H1 (cell line): Measurements from ENCODE around the gene NXPH1. TPM values are rescaled to one million over a fixed set of nuclear protein-coding genes. Genes with fewer than 3 reads are reported as not detected.

Experiments
- CTCF ChIA-PET: fragments of 300-600 bp; sonication (Branson Sonifier 250); formaldehyde crosslinking; loops from one replicate; lab custom pipeline; 2021; ENCODE audit not compliant: partially characterized antibody; lab: Charles Lee
- POLR2A ChIA-PET: fragments of 300-600 bp; sonication (Branson Sonifier 250); formaldehyde crosslinking; loops from one replicate; lab custom pipeline; 2021; ENCODE audit warnings: inconsistent platforms; ENCODE audit not compliant: partially characterized antibody; lab: Charles Lee
- DNase-seq, 2 experiments: peaks; one replicate each; pipeline versions ENCODE4 v3.0.0 to v3.0.0-alpha.2; 2010 to 2022; ENCODE audit warnings: low spot score in 2 of 2, low read depth in 1 of 2, mixed read lengths in 1 of 2
- FAIRE-seq: peaks from 2 replicates; lab custom pipeline; 2011; peaks lifted over from hg19 to GRCh38; lab: Jason Lieb, UNC
- H2AFZ ChIP-seq: 2 replicates; pipeline ENCODE4 v1.8.1; 2012; ENCODE audit warnings: low read length, inconsistent platforms
- H2AK5ac ChIP-seq: 2 replicates; pipeline ENCODE4 v1.6.1; 2013; ENCODE audit warnings: low read depth, low read length
- H2BK120ac ChIP-seq: replicated peaks from 2 replicates; pipeline ENCODE3; 2013; ENCODE audit warnings: low read depth, low read length, inconsistent platforms
- H2BK12ac ChIP-seq: 2 replicates; pipeline ENCODE4 v1.6.1; 2013; ENCODE audit warnings: low read depth, low read length
- H2BK15ac ChIP-seq: 2 replicates; pipeline ENCODE4 v1.6.1; 2013; ENCODE audit warnings: low read length
- H2BK20ac ChIP-seq: 2 replicates; pipeline ENCODE4 v1.6.1; 2013; ENCODE audit warnings: low read length
- H2BK5ac ChIP-seq: 2 replicates; pipeline ENCODE4 v1.6.1; 2013; ENCODE audit warnings: low read depth, low read length
- H3K14ac ChIP-seq: 2 replicates; pipeline ENCODE4 v1.6.1; 2013; ENCODE audit warnings: inconsistent platforms; ENCODE audit not compliant: insufficient read length
- H3K18ac ChIP-seq: 2 replicates; pipeline ENCODE4 v1.6.1; 2013; ENCODE audit warnings: low read length; ENCODE audit errors: extremely low read depth
- H3K23ac ChIP-seq: 2 replicates; pipeline ENCODE4 v1.6.1; 2013; ENCODE audit warnings: inconsistent platforms; ENCODE audit not compliant: insufficient read length
- H3K23me2 ChIP-seq: 2 replicates; pipeline ENCODE4 v1.6.1; 2013; ENCODE audit warnings: low read depth, low read length
- H3K27ac ChIP-seq: 2 replicates; pipeline ENCODE4 v1.6.1; 2011; ENCODE audit warnings: low read depth, low read length, inconsistent platforms
- H3K27me3 ChIP-seq, 4 experiments: replicated peaks in 1 of 4; 1 replicate in 1 of 4; 2 replicates in 3 of 4; pipeline versions ENCODE4 v1.6.1 to v1.8.1; 2011 to 2013; ENCODE audit warnings: low read length in 3 of 4, mild to moderate bottlenecking in 3 of 4, inconsistent platforms in 2 of 4, mixed read lengths in 2 of 4, moderate library complexity in 1 of 4; ENCODE audit not compliant: control insufficient read depth in 3 of 4, insufficient read depth in 3 of 4; ENCODE audit errors: extremely low read depth in 1 of 4
- H3K36me3 ChIP-seq, 4 experiments: 2 replicates each; pipeline versions ENCODE4 v1.6.1 to v1.8.1; 2011 to 2013; ENCODE audit warnings: mild to moderate bottlenecking in 4 of 4, low read length in 3 of 4, moderate library complexity in 2 of 4, control low read depth in 1 of 4, inconsistent platforms in 1 of 4; ENCODE audit not compliant: insufficient read depth in 4 of 4, control insufficient read depth in 2 of 4
- H3K4ac ChIP-seq: replicated peaks from 2 replicates; pipeline ENCODE3; 2013; ENCODE audit warnings: low read length, low read depth, mixed read lengths, inconsistent platforms; ENCODE audit not compliant: insufficient read length
- H3K4me1 ChIP-seq, 4 experiments: replicated peaks in 1 of 4; 1 replicate in 1 of 4; 2 replicates in 3 of 4; pipeline versions ENCODE4 v1.6.1 to v1.8.1; 2011 to 2013; ENCODE audit warnings: low read length in 3 of 4, inconsistent platforms in 2 of 4, mixed read lengths in 1 of 4; ENCODE audit not compliant: insufficient read depth in 4 of 4, control insufficient read depth in 3 of 4
- H3K4me2 ChIP-seq, 2 experiments: 2 replicates each; pipeline versions ENCODE4 v1.6.1 to v1.8.1; 2011 to 2013; ENCODE audit warnings: low read depth in 2 of 2, low read length in 2 of 2, control low read depth in 1 of 2, inconsistent platforms in 1 of 2, mild to moderate bottlenecking in 1 of 2; ENCODE audit not compliant: insufficient read depth in 1 of 2
- H3K4me3 ChIP-seq, 4 experiments: fragments of 200-600, 300-600 bp in 1 of 4; sonication (generic), shearing (Covaris generic), sonication (Bioruptor Twin) in 1 of 4; 2 replicates each; pipeline versions ENCODE4 v1.5.1 to v1.8.1; 2011 to 2016; ENCODE audit warnings: low read length in 4 of 4, low read depth in 3 of 4, control low read depth in 2 of 4, inconsistent platforms in 2 of 4, mild to moderate bottlenecking in 2 of 4, mixed read lengths in 1 of 4, moderate library complexity in 1 of 4; ENCODE audit not compliant: insufficient read depth in 2 of 4; ENCODE audit errors: extremely low read depth in 1 of 4
- H3K56ac ChIP-seq: replicated peaks from 2 replicates; pipeline ENCODE3; 2013; ENCODE audit warnings: low read depth, mild to moderate bottlenecking, mixed read lengths, low read length, inconsistent platforms; ENCODE audit not compliant: insufficient read length
- H3K79me1 ChIP-seq: 2 replicates; pipeline ENCODE4 v1.6.1; 2013; ENCODE audit warnings: low read depth, low read length, control low read depth
- H3K79me2 ChIP-seq, 2 experiments: 2 replicates each; pipeline versions ENCODE4 v1.6.1 to v1.8.1; 2012 to 2013; ENCODE audit warnings: low read length in 2 of 2, mild to moderate bottlenecking in 2 of 2, inconsistent platforms in 1 of 2; ENCODE audit not compliant: insufficient read depth in 2 of 2, control insufficient read depth in 1 of 2
- H3K9ac ChIP-seq, 4 experiments: replicated peaks in 1 of 4; 1 replicate in 1 of 4; 2 replicates in 3 of 4; pipeline versions ENCODE4 v1.6.1 to v1.8.1; 2011 to 2013; ENCODE audit warnings: low read depth in 3 of 4, low read length in 3 of 4, control low read depth in 2 of 4, mild to moderate bottlenecking in 2 of 4, moderate library complexity in 2 of 4, inconsistent platforms in 1 of 4; ENCODE audit errors: extremely low read depth in 1 of 4
- H3K9me3 ChIP-seq, 2 experiments: 2 replicates each; pipeline versions ENCODE4 v1.6.1 to v1.8.1; 2012 to 2013; ENCODE audit warnings: mild to moderate bottlenecking in 2 of 2, moderate library complexity in 2 of 2, control low read depth in 1 of 2, inconsistent platforms in 1 of 2, low read depth in 1 of 2, low read length in 1 of 2, mixed read lengths in 1 of 2; ENCODE audit not compliant: insufficient read depth in 2 of 2
- H4K20me1 ChIP-seq, 2 experiments: replicated peaks in 1 of 2; 2 replicates each; pipeline versions ENCODE3 to v1.8.1; 2011 to 2013; ENCODE audit warnings: inconsistent platforms in 2 of 2, low read length in 2 of 2, mild to moderate bottlenecking in 1 of 2; ENCODE audit not compliant: insufficient read depth in 2 of 2, control insufficient read depth in 1 of 2
- H4K5ac ChIP-seq: 2 replicates; pipeline ENCODE4 v1.6.1; 2013; ENCODE audit warnings: low read length, low read depth, mixed read lengths, inconsistent platforms; ENCODE audit not compliant: insufficient read length
- H4K8ac ChIP-seq: 2 replicates; pipeline ENCODE4 v1.8.0; 2013; ENCODE audit warnings: mild to moderate bottlenecking, moderate library complexity, low read length, inconsistent platforms; ENCODE audit not compliant: insufficient read depth; ENCODE audit errors: extremely low read depth
- H4K91ac ChIP-seq: replicated peaks from 2 replicates; pipeline ENCODE3; 2013; ENCODE audit warnings: low read length, mixed read lengths, inconsistent platforms; ENCODE audit not compliant: insufficient read length
- EZH2 ChIP-seq: fragments of 200-600 bp; sonication (generic); IDR thresholded peaks from 2 replicates; pipeline ENCODE4 v1.7.1; 2012; ENCODE audit warnings: low read depth, mild to moderate bottlenecking, moderate library complexity, low read length, inconsistent platforms; ENCODE audit not compliant: severe bottlenecking
- JUND ChIP-seq: IDR thresholded peaks from 2 replicates; pipeline ENCODE4 v1.6.1; 2011; ENCODE audit warnings: mild to moderate bottlenecking, improper control_type of control experiment, low read length
- MAFK ChIP-seq: IDR thresholded peaks from 2 replicates; pipeline ENCODE4 v1.6.1; 2012; ENCODE audit warnings: low read depth, mild to moderate bottlenecking, improper control_type of control experiment, low read length
- RAD21 ChIP-seq, 2 experiments: IDR thresholded peaks in 1 of 2; conservative IDR thresholded peaks in 1 of 2; 2 replicates each; pipeline ENCODE4 v1.6.1; 2011; ENCODE audit warnings: low read depth in 2 of 2, low read length in 2 of 2, improper control_type of control experiment in 1 of 2, inconsistent platforms in 1 of 2, mild to moderate bottlenecking in 1 of 2, moderate library complexity in 1 of 2
- RNF2 ChIP-seq: fragments of 200-900, 300-1000 bp; sonication (generic); IDR thresholded peaks from 2 replicates; pipeline ENCODE4 v1.7.1; 2016; ENCODE audit warnings: borderline replicate concordance, low read depth, mild to moderate bottlenecking, antibody characterized with exemption, low read length; ENCODE audit not compliant: poor library complexity, severe bottlenecking; ENCODE audit errors: missing control alignments
- RXRA ChIP-seq: IDR thresholded peaks from 2 replicates; pipeline ENCODE4 v1.6.1; 2011; ENCODE audit warnings: low read depth, mild to moderate bottlenecking, low read length, moderate library complexity; ENCODE audit not compliant: insufficient read depth
- TBP ChIP-seq: IDR thresholded peaks from 2 replicates; pipeline ENCODE4 v1.6.1; 2011; ENCODE audit warnings: low read depth, low read length, improper control_type of control experiment
- USF2 ChIP-seq: IDR thresholded peaks from 2 replicates; pipeline ENCODE4 v1.6.1; 2011; ENCODE audit warnings: low read length, improper control_type of control experiment
- polyA plus RNA-seq, 7 experiments: library from polyadenylated mRNA; depleted of rRNA in 3 of 7; stranded (reverse) in 5 of 7; unstranded in 2 of 7; fragments of >200 nt in 5 of 7; fragments of 200-250 nt in 2 of 7; gene quantifications; 1 replicate in 5 of 7; 2 replicates in 1 of 7; 4 replicates in 1 of 7; pipeline versions ENCODE4 v1.2.1 to v1.2.3, GENCODE V29; 2011 to 2013; ENCODE audit warnings: missing spikeins in 2 of 7, mixed read lengths in 2 of 7
- total RNA-seq: library from RNA; stranded (reverse); fragmentation: NEBNext Ultra II Directional; extraction: Animal tissue kit (Norgen Biotek cat#: 25700); gene quantifications from 2 replicates; pipeline ENCODE4 v1.2.1, GENCODE V29; 2021

The NXPH1 gene
- total and polyA plus RNA-seq, 2 of the 8 experiments (the other 6 are each of a cell fraction or from before 2014, with no cell fraction given), result 0.14 to 1.0 TPM

GRCh38 chr7:8499128-8499527 lies 65.7 kb downstream of the NXPH1 start:
- Histone ChIP-seq H3K4me2 (no peak overlapping the region; a peak in 1 of 4 replicates), H3K9me3 (no peaks in the 10 kb centered on the region), H4K20me1 (no peaks in the 10 kb centered on the region), H3K18ac (no peak overlapping the region), H3K27me3 (no peaks in the 10 kb centered on the region), H3K9ac (no peak overlapping the region), H2BK120ac (no peak overlapping the region), H2BK12ac (no peak overlapping the region), H3K4ac (no peak overlapping the region), H3K36me3 (no peaks in the 10 kb centered on the region), H3K23me2 (no peaks in the 10 kb centered on the region), H3K4me1 (peaks cover 0 to 5% (median 0%) of the 10 kb centered on the region in 4 experiments; a peak in 1 of 7 replicates), H3K23ac (no peak overlapping the region), H3K79me1 (no peaks in the 10 kb centered on the region), H3K27ac (no peak overlapping the region), H2AFZ (no peak overlapping the region), H2BK5ac (no peak overlapping the region), H4K8ac (no peak overlapping the region), H3K14ac (no peak overlapping the region), H3K56ac (no peak overlapping the region), H3K79me2 (no peaks in the 10 kb centered on the region), H2AK5ac (no peak overlapping the region), H4K5ac (no peak overlapping the region), H2BK15ac (no peak overlapping the region), H4K91ac (no peak overlapping the region), H3K4me3 (no peak overlapping the region), H2BK20ac (no peak overlapping the region)
- FAIRE-seq (no peak), DNase-seq (no peak)
- ChIA-PET POLR2A (no interaction called here), CTCF (interaction anchor here (0.7 to 1.5 kb wide), 5 partner anchors 9 to 245 kb away, joined by 3 to 6 read pairs (median 3); no protein-coding TSS in a partner anchor)
- TF ChIP-seq JUND (no peak), TBP (no peak), MAFK (no peak), USF2 (no peak), RAD21 (IDR thresholded peaks at IDR 0.05 in 1 of 2, conservative IDR thresholded peaks at IDR 0.05 in 1 of 2; ENCODE audit: low read depth in 2 of 2, low read length in 2 of 2) (no peak), EZH2 (no peak), RXRA (no peak), RNF2 (no peak)
